ENCODE data around the gene SLC25A21. TPM values are rescaled to one million over a fixed set of nuclear protein-coding genes. Genes with fewer than 3 reads are reported as not detected.

SLC25A21 gene
- total and polyA plus RNA-seq, 2 of the 13 experiments (the other 11 are each of a cell fraction or from before 2014, with no cell fraction given): 1.9 to 2.9 TPM

GRCh38 chr14:37019488-37019887 lies 152.9 kb downstream of the SLC25A21 start:
- no peak overlapping the region for H3K27ac ChIP-seq (ENCODE audit: extremely low read length, insufficient read depth, low read length)
- ChIA-PET CTCF (ENCODE audit: low intra/inter-chr PET ratio, low total read pairs) (no interaction called here), POLR2A (no interaction called here)
- no peak overlapping the region for H3K9ac ChIP-seq (ENCODE audit: insufficient read depth, low read depth, low read length)
- no peaks in the 10 kb centered on the region for H4K20me1 ChIP-seq (ENCODE audit: insufficient read depth, low read length)
- no peak for FAIRE-seq
- no peaks in the 10 kb centered on the region for H3K9me3 ChIP-seq (ENCODE audit: low read length)
- intact Hi-C loops (cut with micrococcal nuclease; ENCODE audit: unreplicated experiment): no loop called here
- no peak overlapping the region for H2AFZ ChIP-seq (ENCODE audit: low read length)
- no peak overlapping the region for H3K4me2 ChIP-seq (ENCODE audit: low read depth, low read length)
- no peak for ATAC-seq
- no peak for DNase-seq (ENCODE audit: low spot score)
- H3K4me3 ChIP-seq (replicated peaks in 1 of 3; ENCODE audit: insufficient read depth in 1 of 3, low read depth in 2 of 3, low read length in 3 of 3): no peak overlapping the region
- BruUV-seq (replicated peaks): no TSS peak
- no peaks in the 10 kb centered on the region for H3K27me3 ChIP-seq (ENCODE audit: control insufficient read depth in 1 of 2, insufficient read depth in 2 of 2, low read length in 2 of 2)
- in situ Hi-C loops (cut with HindIII; ENCODE audit: extremely low pct_ligation_motif_present, low pct_unique_long_range_greater_than_20kb): no loop called here
- 1% methylated on average over 1 of the region's 1 CpG for WGBS (ENCODE audit: low lambda C conversion rate)
- TF ChIP-seq REXO4 (CRISPR knock-in tag; IDR thresholded peaks at IDR 0.05; ENCODE audit: borderline replicate concordance): no peak
- TF ChIP-seq MAFK (conservative IDR thresholded peaks at IDR 0.05 in 1 of 2, IDR thresholded peaks at IDR 0.05 in 1 of 2; ENCODE audit: low read length in 2 of 2): no peak
- TF ChIP-seq ELF3 (CRISPR knock-in tag; IDR thresholded peaks at IDR 0.05): no peak
- TF ChIP-seq ZNF407 (CRISPR knock-in tag; IDR thresholded peaks at IDR 0.05; ENCODE audit: not compliant biosample characterization): no peak
- TF ChIP-seq ATF1 (CRISPR knock-in tag; IDR thresholded peaks at IDR 0.05): no peak
- TF ChIP-seq RORA (CRISPR knock-in tag; IDR thresholded peaks at IDR 0.05): no peak
- no peaks in the 10 kb centered on the region for H3K4me1 ChIP-seq (ENCODE audit: insufficient read depth, low read length)
- H3K36me3 ChIP-seq (replicated peaks in 1 of 2; ENCODE audit: control insufficient read depth in 1 of 2, insufficient read depth in 2 of 2, low read length in 2 of 2): no peaks in the 10 kb centered on the region
- H3K79me2 ChIP-seq (ENCODE audit: insufficient read depth, low read length): no peaks in the 10 kb centered on the region
